ENCODE data around the gene FLNC.
A peak's percentile ranks its signal among the peaks of the same experiment; 100 is the strongest.

The FLNC gene

DNA sequence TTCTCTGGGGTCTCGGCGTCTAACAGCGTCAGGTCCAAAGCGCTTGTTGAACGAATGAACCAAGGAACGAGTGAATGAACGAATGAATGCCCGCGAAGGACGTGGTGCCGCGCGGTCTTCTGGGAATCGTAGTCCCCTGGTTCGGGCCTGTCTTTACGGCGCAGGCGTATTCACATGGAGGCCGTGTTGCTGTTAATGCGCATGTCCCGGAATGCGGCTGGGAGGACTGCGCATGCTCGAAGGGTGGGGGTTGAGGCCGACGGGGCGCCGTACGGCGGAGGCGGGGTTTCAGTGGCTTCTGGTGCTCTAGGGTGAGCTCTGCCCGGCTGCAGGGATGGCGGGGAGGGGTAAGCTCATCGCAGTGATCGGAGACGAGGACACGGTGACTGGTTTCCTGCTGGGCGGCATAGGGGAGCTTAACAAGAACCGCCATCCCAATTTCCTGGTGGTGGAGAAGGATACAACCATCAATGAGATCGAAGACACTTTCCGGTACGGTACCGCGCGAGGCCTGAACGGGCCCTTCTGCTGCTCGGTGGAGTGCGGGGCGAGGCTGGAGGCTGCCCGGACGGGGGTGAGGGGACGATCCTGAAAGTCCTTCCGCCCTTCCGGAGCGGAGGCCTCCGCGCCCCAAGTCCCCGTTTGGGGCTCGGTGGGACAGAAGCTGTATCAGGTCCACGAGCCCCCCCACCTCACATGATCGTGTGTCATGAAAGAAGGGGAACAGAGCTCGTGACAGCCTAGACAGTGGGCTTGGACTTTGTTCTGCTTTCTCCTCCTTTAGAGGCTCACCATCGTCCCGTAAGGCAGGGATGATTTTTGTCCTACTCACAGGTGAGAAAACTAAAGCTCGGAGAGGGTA is 32.6 kb downstream of the FLNC start, which contains the start of gene ATP6V1F:
ATP6V1F (plus strand) TSS at position 286 of the 862 bp plus-strand sequence; CDS start at position 335, 49 bp downstream.
- peak; percentile 98 for DNase-seq (ENCODE audit: low read depth, low spot score)

DNA sequence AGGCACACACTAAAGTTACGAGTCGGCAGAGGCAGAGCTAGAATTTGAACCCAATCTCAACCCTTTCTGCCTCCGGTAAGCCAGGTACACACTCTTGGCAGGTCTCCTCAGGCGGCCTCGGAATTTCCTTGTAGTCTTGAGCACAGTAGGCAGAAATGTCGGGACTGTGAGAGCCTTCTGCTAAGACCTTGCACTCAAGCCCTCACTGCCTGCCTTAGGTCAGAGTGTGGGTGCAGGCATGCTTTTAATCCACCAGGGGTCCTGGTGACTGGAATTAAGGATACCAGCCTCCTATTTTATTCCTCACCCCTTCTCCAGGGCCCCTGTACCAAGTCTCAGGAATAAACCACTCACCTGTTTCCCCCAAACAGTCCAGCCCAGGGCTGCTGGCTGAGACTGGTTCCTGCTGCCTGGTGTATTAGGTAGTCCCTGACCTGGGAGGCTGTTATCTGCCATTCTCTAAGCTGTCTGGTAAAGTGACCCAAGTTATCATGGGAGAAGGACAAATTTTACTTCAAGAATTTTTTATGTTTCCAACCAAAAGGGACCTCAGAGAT is 33.3 kb downstream of the FLNC start:
- DNase-seq (ENCODE audit: low read depth, low spot score), result peak; percentile 73

DNA sequence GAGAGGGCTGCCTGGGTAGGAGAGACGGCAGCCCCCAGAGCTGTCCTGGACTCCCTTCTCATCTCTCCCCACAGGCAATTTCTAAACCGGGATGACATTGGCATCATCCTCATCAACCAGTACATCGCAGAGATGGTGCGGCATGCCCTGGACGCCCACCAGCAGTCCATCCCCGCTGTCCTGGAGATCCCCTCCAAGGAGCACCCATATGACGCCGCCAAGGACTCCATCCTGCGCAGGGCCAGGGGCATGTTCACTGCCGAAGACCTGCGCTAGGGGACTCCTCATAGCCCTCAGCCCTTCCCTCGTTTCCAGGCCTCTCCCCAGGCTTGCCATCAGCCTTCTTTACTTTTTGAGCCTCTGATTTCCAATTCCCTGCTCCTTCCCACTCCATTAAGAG is 35.1 kb downstream of the FLNC start:
- DNase-seq (ENCODE audit: low read depth, low spot score), result no peak

DNA sequence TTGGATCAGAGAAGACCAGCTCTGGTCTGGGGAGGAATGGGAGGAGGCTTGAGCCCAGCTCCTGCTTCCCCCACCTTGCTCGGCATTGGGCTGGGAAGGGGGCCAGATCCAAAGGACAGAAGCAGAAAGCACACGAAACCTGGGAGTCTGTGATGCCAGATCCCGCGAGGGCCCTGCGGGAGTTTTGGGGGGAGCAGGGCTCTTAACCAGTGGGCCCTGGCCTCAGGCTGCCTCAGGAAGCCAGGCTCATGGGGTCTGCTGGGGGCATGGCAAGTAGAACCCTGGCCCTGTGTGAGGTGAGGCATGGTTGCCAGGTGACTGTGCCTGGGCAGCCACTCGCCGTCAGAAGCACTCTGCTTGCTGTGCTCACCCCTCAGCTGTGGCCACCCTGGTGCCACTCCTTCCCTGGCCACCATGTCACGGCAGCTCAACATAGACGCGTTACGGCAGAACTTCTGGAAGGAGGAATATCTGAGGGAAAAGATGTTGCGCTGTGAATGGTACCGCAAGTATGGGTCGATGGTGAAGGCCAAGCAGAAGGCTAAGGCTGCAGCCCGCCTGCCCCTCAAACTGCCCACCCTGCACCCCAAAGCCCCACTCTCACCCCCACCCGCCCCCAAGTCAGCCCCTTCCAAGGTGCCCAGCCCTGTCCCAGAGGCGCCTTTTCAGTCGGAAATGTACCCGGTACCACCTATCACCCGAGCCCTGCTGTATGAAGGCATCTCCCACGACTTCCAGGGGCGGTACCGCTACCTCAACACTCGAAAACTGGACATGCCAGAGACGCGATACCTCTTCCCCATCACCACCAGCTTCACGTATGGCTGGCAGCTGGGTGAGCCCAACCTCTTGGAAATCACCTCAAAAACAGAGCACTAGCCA is 36.0 kb downstream of the FLNC start:
- no peak for DNase-seq (ENCODE audit: low read depth, low spot score)

DNA sequence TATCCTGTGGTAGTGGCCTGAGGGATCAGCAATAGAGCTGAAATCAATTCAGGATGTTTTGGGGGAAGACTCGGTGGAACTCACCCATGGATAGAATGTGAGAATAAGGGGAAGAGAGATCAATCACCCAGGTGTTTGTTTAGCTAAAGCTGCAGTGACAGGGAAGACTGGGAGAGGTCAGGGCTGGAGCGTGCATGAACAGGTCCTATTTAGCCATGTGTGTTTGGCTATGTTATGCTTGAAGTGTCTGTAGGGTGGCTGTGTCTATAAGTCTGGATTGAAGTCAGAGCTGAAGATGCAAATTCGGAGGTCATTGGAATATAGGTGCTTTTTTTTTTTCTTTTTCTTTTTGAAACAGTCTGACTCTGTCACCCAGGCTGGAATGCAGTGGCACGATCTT is 37.0 kb downstream of the FLNC start:
- no peak for DNase-seq (ENCODE audit: low read depth, low spot score)

DNA sequence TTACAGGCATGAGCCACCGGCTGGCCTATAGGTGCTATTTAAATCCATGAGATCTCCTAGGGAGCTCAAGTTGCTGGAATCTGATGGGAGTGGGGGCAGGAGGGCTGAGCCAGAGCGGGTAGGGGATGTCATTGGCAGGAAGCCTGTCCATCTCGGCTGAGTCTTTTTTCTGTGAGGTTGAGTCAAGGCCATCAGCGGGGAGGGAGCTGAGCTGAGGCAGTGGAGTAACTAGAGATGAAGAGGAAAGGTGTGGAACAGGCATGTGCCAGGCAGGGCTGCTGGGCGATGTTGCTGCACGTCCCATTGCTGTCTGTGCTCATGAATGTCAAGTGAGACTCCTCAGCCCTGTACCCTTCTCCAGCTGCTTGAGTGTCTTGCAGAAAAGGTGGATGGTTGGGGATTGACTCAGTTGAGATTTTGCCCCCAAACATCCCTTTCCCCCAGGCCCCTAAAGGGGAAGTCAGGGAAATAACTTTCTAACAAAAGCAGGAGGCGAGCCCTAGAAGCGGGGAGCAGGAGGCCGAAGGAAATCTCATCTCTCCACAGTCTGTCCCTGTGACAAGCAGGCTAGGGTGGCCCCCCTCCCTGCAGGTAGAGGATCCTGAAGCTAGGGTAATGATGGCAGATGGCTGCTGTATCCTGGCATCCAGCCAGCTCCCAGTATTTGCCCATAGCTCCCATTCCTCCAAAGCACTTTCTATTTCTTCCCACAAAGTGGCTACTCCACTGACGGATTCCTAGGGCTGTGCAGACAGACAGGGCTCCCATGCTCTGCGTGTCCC is 37.8 kb downstream of the FLNC start:
- peak; percentile 43 for DNase-seq (ENCODE audit: low read depth, low spot score)

DNA sequence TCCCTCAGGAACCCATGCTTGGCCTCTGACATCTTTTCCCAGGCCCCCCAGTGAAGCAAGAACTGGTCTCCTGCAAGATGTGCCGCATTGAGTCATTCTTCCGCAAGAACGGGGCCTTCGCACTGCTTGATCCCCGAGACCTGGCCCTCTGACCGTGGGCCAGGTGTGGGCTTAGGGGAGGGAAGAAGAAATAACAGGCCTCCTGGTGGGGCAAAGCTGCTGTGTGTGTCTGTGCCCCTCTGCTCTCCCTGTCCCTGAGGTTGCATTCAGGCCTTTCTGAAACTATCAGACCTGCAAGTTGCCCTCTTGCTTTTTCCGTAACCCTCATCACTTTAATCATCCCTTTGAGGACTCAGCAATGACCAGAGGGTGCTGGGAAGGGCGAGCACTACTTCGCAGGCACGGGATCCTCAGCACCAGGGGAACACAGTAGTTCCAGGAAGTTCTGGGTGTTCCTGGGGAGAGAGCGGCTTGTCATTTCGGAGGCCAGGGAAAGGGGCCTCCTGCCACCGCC is 38.5 kb downstream of the FLNC start:
- no peak for DNase-seq (ENCODE audit: low read depth, low spot score)

DNA sequence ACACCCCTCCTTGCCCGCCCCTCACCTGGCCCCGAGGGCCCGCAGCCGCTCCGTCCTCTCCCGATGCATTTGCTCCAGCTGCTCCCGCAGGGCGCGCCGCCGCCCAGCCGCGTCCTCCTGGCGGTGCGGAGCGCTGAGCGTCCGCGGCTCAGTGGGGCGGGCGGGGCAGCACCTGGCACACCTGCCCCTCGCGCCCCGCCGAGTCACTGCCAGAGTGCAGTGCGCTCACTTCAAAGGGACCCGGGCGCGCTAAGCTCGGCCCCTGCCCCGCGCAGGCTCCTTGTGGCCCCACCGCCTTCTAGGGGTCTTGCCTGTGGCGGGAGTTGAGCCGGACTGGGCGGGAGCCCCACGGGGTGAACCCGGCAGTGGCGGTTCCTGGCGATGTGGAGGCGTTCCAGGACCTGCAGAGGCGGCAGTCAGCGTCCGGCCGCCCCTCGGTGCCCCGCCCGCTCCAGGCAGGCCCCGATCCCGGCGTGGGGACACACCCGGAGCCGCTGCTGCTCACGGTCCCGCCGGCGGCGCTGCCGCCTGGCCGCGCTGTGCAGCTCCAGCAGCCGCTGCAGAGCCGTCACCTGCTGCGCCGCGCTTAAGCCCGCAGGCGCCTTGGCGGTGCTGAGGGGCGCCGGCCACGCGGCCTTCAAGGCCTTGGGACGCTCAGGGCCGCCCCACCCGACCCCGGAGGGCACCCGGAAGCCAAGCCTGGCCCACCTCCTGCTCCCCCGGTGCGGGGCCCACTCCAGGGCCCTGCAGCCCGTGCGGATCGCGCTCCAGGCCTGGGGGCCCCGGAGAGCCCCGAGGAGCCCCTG is 39.1 kb downstream of the FLNC start:
- peak; percentile 59 for DNase-seq (ENCODE audit: low read depth, low spot score)

DNA sequence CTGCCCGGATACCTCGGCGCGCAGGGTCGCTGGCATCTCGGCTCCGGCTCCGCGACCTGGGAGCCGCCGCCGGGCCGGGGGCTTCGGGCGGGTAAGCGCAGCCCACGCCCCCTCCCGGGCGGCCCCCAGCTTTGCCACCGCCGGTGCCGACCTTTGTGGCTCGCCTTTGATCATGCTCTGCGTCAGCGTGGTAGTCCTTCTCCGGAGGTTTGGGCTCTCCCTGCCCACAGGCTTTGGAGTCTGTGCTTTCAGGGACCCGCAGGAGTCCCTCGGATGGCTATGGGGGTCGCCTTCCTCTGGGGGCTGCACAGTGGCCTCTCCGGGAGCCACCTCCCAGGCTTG is 39.7 kb downstream of the FLNC start:
- DNase-seq (ENCODE audit: low read depth, low spot score), result peak; percentile 44

DNA sequence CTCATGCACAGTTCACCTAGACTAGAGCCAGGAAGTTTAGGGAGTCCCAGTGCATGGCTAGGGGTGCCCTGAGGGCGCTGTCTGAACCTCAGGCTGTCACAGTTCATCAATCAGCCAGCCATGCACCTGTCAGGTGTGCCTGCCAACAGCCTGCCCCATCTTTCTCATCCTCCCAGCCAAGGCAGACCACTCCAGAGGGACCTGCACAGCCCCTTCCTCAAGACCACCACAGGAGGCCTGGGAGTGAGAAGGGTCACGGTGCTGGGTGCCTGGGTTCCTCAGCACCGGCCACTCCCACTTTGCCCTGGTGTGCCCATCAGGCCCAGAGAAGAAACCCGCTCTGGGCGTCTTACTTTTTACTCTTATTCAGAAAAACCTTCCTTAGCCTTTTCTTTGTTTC is 40.8 kb downstream of the FLNC start:
- DNase-seq (ENCODE audit: low read depth, low spot score), result no peak

DNA sequence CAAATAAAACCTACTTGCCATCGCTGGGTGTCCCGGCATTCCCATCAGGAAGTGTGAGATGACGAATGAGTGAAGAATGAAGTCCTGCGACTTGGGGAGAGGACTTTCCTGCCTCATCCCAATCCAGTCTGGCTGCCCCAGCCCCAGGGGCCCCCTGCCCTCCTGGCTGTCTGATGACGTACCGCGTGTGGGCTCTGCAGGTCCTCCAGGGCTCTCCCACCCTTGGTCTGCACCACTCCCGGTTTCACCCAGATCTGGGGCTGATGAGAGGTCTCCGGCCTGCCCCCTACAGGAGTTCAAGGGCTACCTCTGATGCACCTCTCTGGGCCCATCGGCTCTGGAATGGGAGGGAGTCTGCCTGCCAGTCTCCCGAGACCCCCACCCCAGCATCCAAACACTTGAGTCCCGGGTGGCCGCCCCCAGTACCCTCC is 42.2 kb downstream of the FLNC start:
- peak; percentile 56 for DNase-seq (ENCODE audit: low read depth, low spot score)

DNA sequence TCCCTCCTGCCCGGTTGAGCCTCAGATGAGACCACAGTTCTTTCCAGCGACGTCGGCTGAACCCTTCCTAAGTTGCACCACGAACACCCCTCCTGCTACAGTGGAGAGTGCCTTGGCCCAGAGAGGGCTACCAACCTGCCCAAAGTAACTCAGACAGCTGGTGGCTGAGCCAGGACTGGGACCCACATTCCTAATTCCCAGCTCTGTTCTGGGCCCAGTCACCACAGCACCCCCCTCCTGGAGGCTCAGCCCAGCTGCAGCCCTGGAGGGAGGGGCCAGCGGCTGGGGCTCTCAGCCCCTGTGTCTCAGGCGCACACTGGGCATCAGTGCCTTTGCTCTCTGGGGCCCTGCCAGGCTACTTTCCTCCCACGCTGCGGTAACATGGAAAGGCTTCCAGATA is 43.0 kb downstream of the FLNC start:
- DNase-seq (ENCODE audit: low read depth, low spot score), result no peak

DNA sequence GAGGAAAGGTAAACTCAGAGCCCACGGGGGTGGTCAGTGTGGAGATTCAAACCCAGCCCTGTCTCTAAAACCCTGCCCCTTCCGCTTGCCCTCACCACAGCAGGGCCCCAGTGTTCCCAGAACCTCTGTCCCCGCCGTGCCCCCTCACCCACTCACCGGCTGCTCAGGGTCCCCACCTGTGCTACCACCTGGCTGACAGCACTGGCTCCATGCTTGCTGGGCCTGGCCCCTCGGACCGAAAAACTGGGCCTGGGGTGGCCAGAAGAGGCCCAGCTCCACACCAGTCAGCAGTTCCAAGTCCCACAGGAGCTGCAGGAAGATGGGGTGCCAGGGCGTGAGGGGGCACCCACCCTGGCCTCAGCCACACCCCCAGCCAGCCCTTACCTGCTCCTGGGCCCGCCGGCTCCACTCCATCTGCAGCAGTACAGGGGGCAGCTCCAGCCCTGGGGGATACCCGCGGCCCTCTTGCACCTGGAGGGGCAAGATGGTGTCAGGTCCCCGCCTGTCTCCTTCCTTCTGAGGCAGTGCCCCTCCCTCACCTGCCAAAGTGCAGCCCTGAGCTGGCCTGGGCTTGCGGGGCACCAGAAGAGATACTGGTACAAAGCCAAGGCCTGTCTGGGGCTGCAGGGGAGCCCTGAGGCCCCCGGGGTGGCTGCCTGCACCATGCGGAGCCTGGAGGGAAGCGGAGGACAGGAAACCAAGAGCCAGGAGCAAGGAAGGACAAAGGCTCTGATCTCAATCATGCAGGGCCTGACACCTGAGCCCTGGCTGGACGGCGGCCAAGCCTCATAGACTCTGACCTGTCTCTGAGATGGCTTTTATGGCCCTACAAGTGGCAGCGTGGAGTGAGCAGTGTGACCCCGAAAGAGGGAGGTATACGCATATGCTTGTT is 44.2 kb downstream of the FLNC start:
- no peak for DNase-seq (ENCODE audit: low read depth, low spot score)

DNA sequence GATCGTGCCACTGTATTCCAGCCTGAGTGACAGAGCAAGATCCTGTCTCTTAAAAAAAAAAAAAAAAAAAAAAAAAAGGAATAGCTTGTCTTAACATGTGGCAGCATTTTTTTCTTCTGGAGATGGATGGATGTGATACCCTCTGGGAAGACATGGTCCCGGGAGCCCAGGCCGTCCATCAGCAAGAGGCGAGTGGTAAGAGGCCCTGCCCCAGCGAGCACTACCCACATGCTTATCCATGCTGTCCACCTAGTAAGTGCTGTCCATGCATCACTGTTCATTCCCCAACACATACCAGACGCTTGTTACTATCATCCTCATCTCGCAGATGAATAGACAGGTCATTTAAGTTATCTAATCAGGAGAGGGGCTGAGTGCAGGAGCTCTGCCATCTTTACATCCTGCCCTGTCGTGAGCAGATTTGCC is 45.3 kb downstream of the FLNC start:
- DNase-seq (ENCODE audit: low read depth, low spot score), result no peak

DNA sequence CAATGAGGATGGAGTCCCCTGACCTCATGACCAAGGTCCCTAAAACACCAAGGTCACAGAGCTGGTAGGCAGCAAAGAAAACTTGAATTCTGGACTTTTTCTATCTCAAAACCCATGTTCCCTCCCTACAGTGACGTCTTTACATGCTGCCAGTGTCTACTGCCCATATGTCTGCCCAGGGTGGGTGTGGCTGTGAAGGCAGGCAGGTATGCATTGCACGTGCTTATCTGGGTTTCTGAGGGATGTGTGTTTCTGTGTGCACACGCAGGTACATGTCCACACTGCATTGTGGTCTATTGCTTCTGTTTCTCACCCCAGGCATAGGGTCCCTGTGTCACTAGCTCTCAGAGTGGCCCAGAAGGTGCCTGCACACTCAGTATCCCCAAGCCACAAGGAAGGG is 45.9 kb downstream of the FLNC start:
- DNase-seq (ENCODE audit: low read depth, low spot score), result no peak

DNA sequence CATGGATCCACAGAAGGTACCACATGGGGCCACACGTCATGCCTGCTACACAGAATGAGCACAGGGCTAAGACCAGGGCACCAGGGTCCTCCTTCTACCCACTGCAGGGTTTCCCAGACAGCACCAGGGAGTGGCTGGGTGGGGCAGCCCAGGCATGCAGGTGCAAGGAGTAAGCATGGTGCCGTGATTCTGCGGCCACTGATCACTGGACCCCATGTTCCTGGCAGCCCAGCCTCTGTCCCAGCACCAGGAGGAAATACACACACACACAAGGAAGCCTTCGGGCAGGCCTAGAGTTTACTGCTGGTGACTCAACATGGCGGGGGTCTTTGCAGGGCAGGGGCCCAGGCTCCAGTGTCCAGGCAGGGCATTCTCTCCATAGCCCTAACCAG is 46.4 kb downstream of the FLNC start:
- no peak for DNase-seq (ENCODE audit: low read depth, low spot score)

DNA sequence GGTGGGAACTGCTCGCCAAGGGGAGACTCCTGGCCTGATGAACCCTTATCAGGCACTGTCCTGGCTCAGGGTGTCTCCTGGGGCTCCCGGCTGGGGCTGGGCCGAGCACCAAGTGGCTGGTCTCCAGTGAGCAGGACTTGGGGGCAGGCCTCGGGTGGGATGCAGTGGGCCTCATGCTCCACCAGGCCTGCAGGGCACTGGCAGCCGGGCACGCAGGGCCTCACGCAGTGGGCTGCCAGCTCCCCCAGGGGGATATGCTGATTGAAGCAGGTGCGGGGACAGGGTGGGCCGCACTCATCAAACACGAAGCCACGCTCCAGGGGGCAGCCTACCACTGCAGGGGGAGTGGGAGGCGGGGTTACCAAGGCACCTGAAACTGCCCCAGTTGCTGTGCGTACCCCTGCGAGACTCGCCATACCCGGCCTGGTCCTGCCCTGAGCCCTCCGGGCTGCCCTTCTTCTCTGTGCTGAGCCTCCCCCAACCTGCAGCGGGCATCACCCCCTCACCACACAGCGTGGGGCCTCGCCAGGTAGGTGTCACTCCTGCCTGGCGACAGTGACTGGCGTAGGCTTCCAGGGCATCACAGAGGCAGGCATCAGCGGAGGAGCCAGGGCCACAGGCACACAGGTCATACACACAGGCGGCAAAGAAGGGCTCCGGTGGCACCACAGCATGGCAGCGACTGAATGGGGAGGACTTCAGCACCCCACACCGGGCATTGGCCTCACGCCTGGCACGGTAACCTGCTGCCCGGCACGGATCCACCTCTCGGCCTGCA is 47.0 kb downstream of the FLNC start:
- no peak for DNase-seq (ENCODE audit: low read depth, low spot score)

DNA sequence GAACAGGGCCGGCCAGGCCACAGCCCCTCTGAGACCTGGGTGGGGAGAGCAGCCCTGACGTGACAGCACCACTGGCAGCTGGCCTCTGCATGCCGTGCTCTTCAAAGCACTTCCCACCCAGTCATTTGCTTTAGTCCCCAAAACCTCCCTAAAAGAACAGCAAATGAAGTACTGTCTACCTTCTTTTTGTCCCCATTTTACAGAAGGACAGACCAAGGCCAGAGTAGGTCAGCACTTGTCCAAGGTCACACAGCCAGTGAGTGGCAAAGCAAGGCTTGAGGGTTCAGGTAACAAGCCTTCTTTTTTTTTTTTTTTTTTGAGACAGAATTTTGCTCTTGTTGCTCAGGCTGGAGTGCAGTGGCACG is 47.5 kb downstream of the FLNC start:
- no peak for DNase-seq (ENCODE audit: low read depth, low spot score)

Measured in ELF-1 (cell line).